IPS-20b (cell line): ENCODE measurements around the gene RIN1.
A peak's percentile ranks its signal among the peaks of the same experiment; 100 is the strongest.

Source experiments
- H3K27ac ChIP-seq: one replicate; pipeline ENCODE4 v1.5.1; 2013; ENCODE audit warnings: low read length
- H3K27me3 ChIP-seq: 2 replicates; pipeline ENCODE4 v1.6.1; 2013; ENCODE audit warnings: mild to moderate bottlenecking, low read length, inconsistent platforms; ENCODE audit not compliant: insufficient read depth
- H3K36me3 ChIP-seq: 2 replicates; pipeline ENCODE4 v1.6.1; 2013; ENCODE audit warnings: low read depth, mild to moderate bottlenecking, inconsistent platforms, low read length, moderate library complexity; ENCODE audit not compliant: insufficient read depth
- H3K4me1 ChIP-seq: 2 replicates; pipeline ENCODE4 v1.6.1; 2013; ENCODE audit warnings: mild to moderate bottlenecking, control low read depth, inconsistent platforms, low read length, moderate library complexity; ENCODE audit not compliant: insufficient read depth
- H3K4me3 ChIP-seq: 2 replicates; pipeline ENCODE4 v1.5.1; 2013; ENCODE audit warnings: mild to moderate bottlenecking, low read length, inconsistent platforms
- H3K9ac ChIP-seq: 2 replicates; pipeline ENCODE4 v1.6.1; 2013; ENCODE audit warnings: low read depth, mild to moderate bottlenecking, inconsistent platforms, low read length, moderate library complexity
- H3K9me3 ChIP-seq: 2 replicates; pipeline ENCODE4 v1.6.1; 2013; ENCODE audit warnings: mild to moderate bottlenecking, low read depth, low read length, inconsistent platforms; ENCODE audit not compliant: insufficient read depth

Gene RIN1

DNA sequence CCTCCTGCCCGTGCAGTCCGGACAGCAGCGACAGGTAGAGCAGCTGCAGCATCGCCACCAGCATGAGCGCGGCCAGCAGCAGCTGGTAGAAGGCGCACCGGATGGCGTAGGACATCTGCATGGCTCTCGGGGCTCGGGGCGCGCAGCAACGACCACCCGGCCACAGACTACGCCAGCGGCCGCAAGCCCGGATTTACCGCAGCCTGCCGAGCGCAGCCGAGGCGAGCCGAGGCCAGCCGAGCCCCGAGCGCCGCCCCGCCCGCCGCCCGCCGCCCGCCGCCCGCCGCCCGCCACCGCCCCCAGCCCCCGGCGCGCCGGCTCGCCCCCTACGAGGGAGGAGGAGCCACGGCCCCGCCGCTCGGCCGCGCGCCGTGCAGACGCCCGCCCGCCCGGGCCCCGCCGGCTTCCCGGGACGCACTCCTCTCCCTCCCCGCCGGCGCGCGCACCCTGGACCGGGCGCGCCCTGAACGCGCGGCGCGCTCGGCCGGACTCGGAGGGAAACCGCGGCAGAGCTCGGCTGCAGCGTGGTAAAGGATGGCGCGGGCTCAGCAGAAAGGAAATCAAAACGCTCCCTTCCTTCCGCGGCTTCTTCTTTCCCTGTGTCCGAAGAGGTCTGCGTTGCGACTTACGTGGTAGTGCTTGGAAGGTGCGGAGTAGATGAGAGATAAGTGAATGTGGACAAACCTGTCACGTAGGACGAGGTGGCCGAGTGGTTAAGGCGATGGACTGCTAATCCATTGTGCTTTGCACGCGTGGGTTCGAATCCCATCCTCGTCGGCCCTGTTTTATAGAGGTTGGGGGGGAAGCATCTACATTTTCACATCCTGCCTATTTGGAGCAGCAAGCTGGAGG lies 11.4 kb upstream of the RIN1 start, which contains the start of gene B4GAT1:
Gene B4GAT1, minus strand, starts transcription at position 205 of the 852 bp plus-strand sequence. Its CDS starts 84 bp downstream, at position 121.
- peaks cover 9% of the 10 kb centered on the region; the same call in 1 of the 2 replicates for H3K27me3 ChIP-seq
- H3K9ac ChIP-seq: peak within 1 kb of the TSS; percentile 92
- peaks cover 5% of the 10 kb centered on the region; the same call in 1 of the 2 replicates for H3K4me1 ChIP-seq
- H3K36me3 ChIP-seq: no peaks in the 10 kb centered on the region
- no peak within 1 kb of the TSS for H3K27ac ChIP-seq
- peak within 1 kb of the TSS; percentile 97 for H3K4me3 ChIP-seq
- no peaks in the 10 kb centered on the region for H3K9me3 ChIP-seq

DNA sequence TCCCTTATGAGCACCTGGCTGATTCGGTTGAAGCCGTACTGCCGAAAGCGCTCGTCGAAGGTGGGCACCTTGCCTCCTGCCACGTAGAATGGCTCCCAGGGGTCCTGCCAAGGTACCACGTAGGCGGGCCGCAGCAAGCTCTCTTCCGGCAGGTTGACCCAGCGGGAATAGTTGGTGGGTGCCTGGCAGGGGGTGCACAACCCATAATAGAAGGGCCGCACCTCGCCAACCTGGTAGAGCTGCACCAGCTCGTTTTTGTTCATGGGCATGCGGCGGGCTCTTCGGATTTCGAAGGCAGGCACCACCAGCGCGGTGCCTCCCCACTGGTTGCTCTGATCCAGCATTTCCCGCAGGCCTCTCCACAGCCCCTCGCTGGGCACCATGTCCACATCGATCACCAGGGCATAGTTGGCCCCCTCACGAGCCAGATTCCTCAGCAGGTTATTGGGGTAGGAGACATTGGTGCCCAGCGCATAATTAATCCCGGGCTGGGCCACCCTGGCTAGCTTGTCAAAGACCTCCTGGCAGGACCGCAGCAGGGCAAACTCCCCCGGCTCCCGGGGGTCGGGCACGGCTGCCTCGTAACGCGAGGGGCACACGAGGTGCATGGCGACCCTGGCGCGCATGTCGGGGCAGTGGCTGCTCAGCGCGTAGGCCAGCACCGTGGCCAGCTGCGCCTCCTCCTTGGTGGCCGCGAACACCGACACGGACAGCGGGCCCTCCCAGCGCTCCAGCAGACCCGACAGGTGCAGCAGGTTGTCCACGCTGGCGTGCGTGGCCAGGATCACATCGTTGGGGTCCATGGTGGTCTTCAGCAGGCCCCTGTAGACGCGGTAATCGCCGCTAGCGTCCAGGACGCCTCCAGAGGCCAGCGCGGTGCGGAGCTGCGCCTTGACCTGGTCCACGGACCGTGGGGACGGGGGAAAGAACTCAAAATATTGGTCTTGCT lies 10.5 kb upstream of the RIN1 start:
- Histone ChIP-seq H3K9me3 (no peaks in the 10 kb centered on the region), H3K27me3 (peaks cover 9% of the 10 kb centered on the region; the same call in 1 of the 2 replicates), H3K4me1 (peaks cover 5% of the 10 kb centered on the region; the same call in 1 of the 2 replicates), H3K4me3 (peak overlapping the region; percentile 97), H3K36me3 (peaks cover 5% of the 10 kb centered on the region), H3K27ac (no peak overlapping the region), H3K9ac (peak overlapping the region; percentile 92)

DNA sequence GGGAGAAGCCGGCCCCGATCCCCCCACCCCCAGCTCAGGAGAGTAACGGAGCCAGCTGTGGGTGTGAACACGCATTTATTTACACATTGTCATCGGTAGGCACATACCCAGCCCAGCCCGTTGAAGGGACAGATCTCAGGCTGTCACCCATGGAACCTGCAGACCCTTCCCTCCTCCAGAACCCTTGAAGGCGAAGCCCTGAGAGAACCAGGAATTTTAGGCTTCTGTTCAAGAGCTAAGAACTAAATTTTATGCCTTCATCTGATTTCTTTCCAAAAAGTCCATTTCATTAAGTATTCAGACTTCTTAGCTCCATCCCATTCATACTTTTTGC lies 9.0 kb upstream of the RIN1 start:
- no peaks in the 10 kb centered on the region for H3K9me3 ChIP-seq
- H3K9ac ChIP-seq: peak overlapping the region; percentile 87; the same call in 1 of the 2 replicates
- H3K4me1 ChIP-seq: peaks cover 5% of the 10 kb centered on the region; the same call in 1 of the 2 replicates
- no peak overlapping the region for H3K27ac ChIP-seq
- H3K27me3 ChIP-seq: peaks cover 9% of the 10 kb centered on the region; the same call in 1 of the 2 replicates
- peaks cover 20% of the 10 kb centered on the region for H3K36me3 ChIP-seq
- H3K4me3 ChIP-seq: peak overlapping the region; percentile 90

DNA sequence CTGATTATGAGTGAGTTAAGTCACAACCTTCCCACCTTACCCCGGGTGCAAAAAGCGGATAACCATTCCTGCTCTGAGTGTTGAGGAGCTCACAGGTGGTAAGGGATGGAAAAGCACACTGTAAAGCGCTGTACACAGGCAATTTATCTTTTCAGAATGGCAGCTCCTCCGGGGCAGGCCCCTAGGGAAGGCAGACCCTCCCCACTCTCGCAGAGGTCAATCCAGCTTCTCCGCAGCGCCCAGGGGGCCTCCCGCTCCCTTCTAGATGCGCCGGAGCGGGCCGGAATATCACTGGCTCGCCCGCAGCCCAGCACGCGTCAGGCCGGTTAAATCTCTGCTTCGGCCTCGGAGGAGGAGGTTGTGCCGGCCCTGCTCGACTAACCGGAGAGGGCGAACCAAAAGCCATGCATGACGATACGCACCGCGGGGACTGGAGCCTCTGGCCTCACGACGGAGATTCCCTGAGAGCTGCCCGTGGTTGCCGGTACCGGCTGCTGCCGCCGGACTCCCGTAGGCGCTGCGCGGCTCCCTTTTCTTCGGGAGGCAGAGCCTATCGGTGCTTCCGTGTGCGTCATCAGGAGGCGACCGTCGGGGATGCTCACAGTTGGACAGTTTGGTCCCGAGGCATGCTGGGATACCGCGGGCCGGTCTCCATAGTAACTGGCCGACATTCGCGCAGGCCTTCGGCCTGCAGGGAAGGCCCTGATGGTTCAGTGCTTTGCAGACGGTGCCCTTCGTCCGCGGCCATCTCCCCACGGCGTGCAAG lies 8.5 kb upstream of the RIN1 start, which contains the start of gene BRMS1:
Gene BRMS1, minus strand, starts transcription at position 555 of the 766 bp plus-strand sequence. CDS start 2,870 bp downstream, outside the sequence.
- no peaks in the 10 kb centered on the region for H3K9me3 ChIP-seq
- H3K27ac ChIP-seq: no peak within 1 kb of the TSS
- H3K4me3 ChIP-seq: peak within 1 kb of the TSS; percentile 90
- H3K9ac ChIP-seq: peak within 1 kb of the TSS; percentile 87
- H3K27me3 ChIP-seq: peaks cover 9% of the 10 kb centered on the region; the same call in 1 of the 2 replicates
- peaks cover 5% of the 10 kb centered on the region; the same call in 1 of the 2 replicates for H3K4me1 ChIP-seq
- peaks cover 26% of the 10 kb centered on the region for H3K36me3 ChIP-seq

DNA sequence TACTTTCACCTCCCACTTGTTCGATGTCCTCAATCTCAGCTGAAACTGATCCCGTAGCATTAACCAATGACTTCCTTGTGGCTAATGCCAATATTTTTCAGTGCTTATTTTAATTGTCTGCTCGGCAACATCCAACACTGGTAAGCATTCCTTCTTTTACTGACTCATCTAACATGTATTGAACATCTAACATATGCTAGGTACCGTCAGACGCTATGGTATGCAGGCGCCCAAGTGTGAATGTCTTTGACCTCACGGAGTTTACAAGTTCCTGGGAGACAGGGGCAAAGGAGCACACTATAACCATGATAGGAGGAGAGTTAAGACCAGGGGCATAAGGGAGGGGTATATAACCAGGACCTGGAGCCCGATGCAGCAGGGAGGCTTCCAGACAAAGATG lies 6.9 kb upstream of the RIN1 start:
- Histone ChIP-seq H3K9ac (no peak overlapping the region), H3K27me3 (peaks cover 9% of the 10 kb centered on the region; the same call in 1 of the 2 replicates), H3K4me3 (no peak overlapping the region), H3K9me3 (no peaks in the 10 kb centered on the region), H3K27ac (no peak overlapping the region), H3K36me3 (peaks cover 32% of the 10 kb centered on the region), H3K4me1 (peaks cover 5% of the 10 kb centered on the region; the same call in 1 of the 2 replicates)

DNA sequence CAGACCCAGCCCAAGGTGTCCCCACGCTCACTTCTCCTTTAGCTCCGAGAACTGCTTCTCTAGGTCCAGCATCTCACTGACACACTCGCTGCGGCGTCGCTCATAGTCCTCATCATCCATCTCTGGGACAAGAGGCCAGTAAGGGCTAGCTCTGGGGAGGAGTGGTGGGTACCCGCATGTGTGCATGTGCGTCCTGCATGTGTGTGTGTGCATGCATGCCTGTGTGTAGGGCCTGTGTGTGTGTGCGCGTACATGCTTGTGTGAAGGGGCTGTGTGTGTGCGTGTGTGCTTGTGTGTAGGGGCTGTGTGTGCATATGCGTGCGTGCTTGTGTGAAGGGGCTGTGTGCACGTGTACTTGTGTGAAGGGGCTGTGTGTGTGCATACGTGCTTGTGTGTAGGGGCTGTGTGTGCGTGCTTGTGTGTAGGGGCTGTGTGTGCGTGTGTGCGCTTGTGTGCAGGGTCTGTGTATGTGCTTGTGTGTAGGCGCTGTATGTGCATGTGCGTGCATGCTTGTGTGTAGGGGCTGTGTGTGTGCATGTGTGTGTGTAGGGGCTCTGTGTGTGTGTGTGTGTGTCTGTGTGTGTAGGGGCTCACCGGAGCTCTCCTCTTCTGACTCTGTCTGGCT lies 5.4 kb upstream of the RIN1 start:
- Histone ChIP-seq H3K27me3 (peaks cover 3% of the 10 kb centered on the region; the same call in 1 of the 2 replicates), H3K4me1 (peaks cover 5% of the 10 kb centered on the region; the same call in 1 of the 2 replicates), H3K9me3 (no peaks in the 10 kb centered on the region), H3K36me3 (peaks cover 32% of the 10 kb centered on the region), H3K9ac (no peak overlapping the region), H3K27ac (no peak overlapping the region), H3K4me3 (no peak overlapping the region)

DNA sequence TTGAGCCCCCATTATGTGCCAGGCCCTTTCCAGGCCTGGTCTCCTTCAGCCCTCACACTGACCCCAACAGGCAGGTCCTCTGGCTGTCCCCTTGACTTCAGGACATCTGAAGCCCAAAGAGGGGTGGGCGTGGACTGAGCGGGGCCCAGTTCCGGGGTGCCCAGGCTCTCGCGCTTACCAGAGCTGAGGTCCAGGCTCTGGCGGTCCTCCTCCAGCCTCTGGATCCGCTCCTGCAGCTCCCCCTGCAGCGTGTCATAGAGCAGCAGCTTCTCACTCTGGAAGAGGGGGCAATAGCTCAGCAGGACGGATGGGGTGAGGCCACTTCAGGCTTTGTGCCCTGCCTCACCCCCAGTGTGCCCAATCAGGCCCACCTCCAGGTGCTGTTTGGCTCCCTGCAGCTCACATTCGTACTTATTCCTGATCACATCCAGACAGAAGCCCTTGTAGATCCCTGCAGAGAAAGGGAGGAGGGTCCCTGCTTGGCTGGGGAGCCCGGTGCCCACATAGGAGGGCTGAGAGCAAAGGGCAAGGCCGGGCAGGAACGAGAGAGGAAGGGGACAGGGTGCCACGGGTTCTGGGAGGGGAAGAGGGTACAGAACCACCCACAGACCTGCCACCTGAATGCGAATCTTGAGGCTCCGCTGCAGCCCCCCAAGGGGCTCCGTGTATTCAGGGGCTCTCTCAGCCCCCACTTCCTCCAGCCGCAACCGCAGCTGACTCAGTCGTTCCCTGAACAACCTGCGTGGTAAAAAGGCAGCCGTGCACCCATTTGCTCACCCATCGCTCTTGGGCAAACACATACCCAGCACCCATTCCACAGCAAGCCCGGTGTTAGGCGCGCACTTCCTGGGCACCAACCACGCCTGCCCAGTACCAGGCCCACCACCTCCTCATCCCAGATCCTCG lies 4.6 kb upstream of the RIN1 start:
- Histone ChIP-seq H3K9me3 (no peaks in the 10 kb centered on the region), H3K27me3 (peaks cover 3% of the 10 kb centered on the region; the same call in 1 of the 2 replicates), H3K27ac (no peak overlapping the region), H3K4me3 (no peak overlapping the region), H3K9ac (no peak overlapping the region), H3K4me1 (peaks cover 5% of the 10 kb centered on the region; the same call in 1 of the 2 replicates), H3K36me3 (peaks cover 32% of the 10 kb centered on the region)

DNA sequence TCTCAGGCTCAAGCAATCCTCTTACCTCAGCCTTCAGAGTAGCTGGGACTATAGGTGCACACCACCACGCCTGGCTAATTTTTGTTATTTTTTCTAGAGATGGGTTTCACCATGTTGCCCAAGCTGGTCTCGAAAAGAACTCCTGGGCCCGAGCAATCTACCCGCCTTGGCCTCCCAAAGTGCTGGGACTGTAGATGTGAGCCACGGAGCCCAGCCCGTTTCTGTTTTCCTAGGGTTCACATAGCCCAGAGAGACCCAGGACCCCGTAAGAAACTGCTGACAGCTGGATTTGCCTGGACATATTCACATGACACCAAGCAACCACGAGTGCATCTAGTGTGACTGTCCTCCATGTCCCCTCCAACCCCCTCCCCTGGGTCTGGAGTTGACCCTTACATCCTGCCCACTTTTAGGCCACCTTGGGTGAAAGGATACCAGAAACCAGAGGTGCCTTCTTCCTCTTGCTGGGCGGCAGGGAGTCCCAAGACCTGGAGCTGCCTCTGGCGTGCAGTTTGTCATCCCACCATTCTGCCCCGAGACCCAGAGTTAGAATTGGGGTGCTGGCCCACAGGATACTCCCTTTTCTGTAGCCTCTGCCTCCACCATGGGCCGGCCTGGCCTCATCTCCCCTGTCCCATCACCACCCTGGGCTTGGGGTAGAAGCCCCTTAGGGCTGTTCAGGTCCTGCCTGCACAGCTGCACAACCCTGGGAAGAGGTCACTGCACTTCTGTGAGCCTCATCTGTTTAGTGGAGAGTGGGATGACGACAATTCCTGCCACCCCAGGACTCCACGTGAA lies 3.7 kb upstream of the RIN1 start:
- Histone ChIP-seq H3K9ac (no peak overlapping the region), H3K9me3 (no peaks in the 10 kb centered on the region), H3K4me3 (no peak overlapping the region), H3K4me1 (peaks cover 8% of the 10 kb centered on the region; the same call in 1 of the 2 replicates), H3K27me3 (peaks cover 12% of the 10 kb centered on the region), H3K27ac (no peak overlapping the region), H3K36me3 (peaks cover 32% of the 10 kb centered on the region)

DNA sequence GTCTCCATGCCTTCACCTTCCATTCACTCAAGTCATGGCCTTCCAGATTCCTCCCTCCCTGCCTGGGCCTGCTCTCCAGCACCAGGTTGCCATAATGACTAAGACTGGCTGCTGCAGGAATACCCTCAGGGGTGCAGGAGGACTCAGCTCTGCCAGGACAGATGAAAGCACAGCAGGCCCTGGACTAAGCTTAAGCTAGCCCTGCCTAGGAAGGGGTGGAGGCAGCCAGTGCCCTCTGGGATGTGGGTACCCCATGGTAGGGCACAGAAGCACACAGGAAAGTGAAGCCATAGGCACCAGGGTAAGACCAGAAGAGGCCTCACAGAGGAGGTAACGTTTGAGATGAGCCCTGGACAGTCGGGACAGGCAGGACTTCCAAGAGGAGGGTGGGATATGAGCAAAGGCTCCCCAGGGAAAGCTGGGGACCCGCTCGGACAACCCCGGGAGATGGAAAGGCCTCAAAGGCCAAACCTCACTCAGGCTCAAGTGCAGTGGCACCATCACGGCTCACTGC lies 3.0 kb upstream of the RIN1 start:
- H3K4me3 ChIP-seq: no peak overlapping the region
- no peaks in the 10 kb centered on the region for H3K9me3 ChIP-seq
- H3K27ac ChIP-seq: no peak overlapping the region
- peaks cover 12% of the 10 kb centered on the region for H3K27me3 ChIP-seq
- H3K36me3 ChIP-seq: peaks cover 32% of the 10 kb centered on the region
- H3K4me1 ChIP-seq: peaks cover 6% of the 10 kb centered on the region; the same call in 1 of the 2 replicates
- no peak overlapping the region for H3K9ac ChIP-seq
